ENCODE data around the gene ALPI. TPM values are rescaled to one million over a fixed set of nuclear protein-coding genes. Genes with fewer than 3 reads are reported as not detected.

The ALPI gene
- total RNA-seq, 1 experiment from 2014 or later, result not detected

DNA sequence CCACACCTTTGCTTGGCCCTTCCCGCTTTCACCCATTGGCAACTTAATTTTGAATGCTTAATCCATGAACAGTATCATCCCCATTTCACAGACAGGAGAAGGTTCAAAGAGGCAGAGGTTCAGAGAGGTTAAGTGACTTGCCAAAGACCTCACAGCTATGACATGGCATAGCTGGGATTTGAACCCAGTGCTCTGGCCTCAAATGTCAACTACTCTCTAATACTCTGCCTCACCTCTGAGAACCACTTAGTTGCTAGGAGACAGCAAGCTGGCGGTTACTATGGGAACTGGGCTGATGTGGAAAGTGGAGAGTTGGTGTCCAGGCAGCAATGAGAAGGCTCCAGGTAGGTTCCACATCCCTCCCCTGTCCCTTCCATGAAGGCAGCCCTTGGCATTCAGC, 48.5 kb downstream of the ALPI start:
- Histone ChIP-seq H3K9ac (ENCODE audit: low read length) (no peak overlapping the region), H3K4me2 (ENCODE audit: low read length) (no peak overlapping the region), H3K9me2 (replicated peaks; ENCODE audit: low read length) (no peaks in the 10 kb centered on the region), H2AFZ (ENCODE audit: low read length) (no peak overlapping the region), H3K27me3 (ENCODE audit: low read length) (peaks cover 23% of the 10 kb centered on the region), H3K4me3 (ENCODE audit: low read length) (no peak overlapping the region), H3K79me2 (ENCODE audit: low read length) (no peaks in the 10 kb centered on the region), H3K36me3 (ENCODE audit: low read depth, low read length) (no peaks in the 10 kb centered on the region), H3K9me3 (ENCODE audit: low read length) (no peaks in the 10 kb centered on the region), H3K27ac (ENCODE audit: low read length) (no peak overlapping the region), H3F3A (ENCODE audit: low read length, unreplicated experiment) (no peaks in the 10 kb centered on the region), H4K20me1 (ENCODE audit: low read length) (no peaks in the 10 kb centered on the region), H3K4me1 (ENCODE audit: insufficient read depth, low read length) (no peaks in the 10 kb centered on the region)
- BruUV-seq (replicated peaks), result no TSS peak
- ChIA-PET POLR2A (ENCODE audit: unreplicated experiment) (no interaction called here), CTCF (no interaction called here)
- DNase-seq (no peak), ATAC-seq (no peak)
- intact Hi-C loops (cut with micrococcal nuclease), result no loop called here
- TF ChIP-seq, protein P1, sequence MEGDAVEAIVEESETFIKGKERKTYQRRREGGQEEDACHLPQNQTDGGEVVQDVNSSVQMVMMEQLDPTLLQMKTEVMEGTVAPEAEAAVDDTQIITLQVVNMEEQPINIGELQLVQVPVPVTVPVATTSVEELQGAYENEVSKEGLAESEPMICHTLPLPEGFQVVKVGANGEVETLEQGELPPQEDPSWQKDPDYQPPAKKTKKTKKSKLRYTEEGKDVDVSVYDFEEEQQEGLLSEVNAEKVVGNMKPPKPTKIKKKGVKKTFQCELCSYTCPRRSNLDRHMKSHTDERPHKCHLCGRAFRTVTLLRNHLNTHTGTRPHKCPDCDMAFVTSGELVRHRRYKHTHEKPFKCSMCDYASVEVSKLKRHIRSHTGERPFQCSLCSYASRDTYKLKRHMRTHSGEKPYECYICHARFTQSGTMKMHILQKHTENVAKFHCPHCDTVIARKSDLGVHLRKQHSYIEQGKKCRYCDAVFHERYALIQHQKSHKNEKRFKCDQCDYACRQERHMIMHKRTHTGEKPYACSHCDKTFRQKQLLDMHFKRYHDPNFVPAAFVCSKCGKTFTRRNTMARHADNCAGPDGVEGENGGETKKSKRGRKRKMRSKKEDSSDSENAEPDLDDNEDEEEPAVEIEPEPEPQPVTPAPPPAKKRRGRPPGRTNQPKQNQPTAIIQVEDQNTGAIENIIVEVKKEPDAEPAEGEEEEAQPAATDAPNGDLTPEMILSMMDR (conservative IDR thresholded peaks at IDR 0.05; ENCODE audit: low read depth, low read length), result no peak
- no peak for TF ChIP-seq EZH2phosphoT487 (IDR thresholded peaks at IDR 0.05; ENCODE audit: borderline replicate concordance, low read length)
- TF ChIP-seq EZH2 (IDR thresholded peaks at IDR 0.05; ENCODE audit: low read length, unreplicated experiment), result no peak

DNA sequence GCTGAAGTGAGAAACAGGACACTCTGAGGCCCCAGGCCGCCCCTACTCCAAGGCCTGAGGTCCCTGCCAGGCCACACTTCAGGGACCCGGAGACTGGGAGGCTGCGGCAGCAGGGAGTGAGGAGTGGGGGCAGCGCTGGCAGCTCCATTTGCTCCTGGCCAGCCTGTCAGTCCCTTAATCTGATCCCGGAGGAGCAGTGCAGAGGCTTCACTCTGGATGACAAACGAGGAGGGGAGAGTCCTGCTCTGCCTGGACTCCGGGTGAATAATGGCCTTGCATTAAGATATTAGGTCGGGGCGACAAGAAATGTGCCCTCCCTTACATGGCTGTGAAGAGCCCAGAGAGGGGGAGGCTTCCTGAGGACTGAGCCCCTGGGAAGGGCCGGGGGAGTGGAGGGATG, 49.9 kb downstream of the ALPI start:
- no peak overlapping the region for H3K4me2 ChIP-seq (ENCODE audit: low read length)
- no peaks in the 10 kb centered on the region for H3K79me2 ChIP-seq (ENCODE audit: low read length)
- H4K20me1 ChIP-seq (ENCODE audit: low read length), result no peaks in the 10 kb centered on the region
- no peaks in the 10 kb centered on the region for H3K4me1 ChIP-seq (ENCODE audit: insufficient read depth, low read length)
- ChIA-PET CTCF (no interaction called here), POLR2A (ENCODE audit: unreplicated experiment) (no interaction called here)
- intact Hi-C loops (cut with micrococcal nuclease), result no loop called here
- peaks cover 23% of the 10 kb centered on the region for H3K27me3 ChIP-seq (ENCODE audit: low read length)
- TF ChIP-seq EZH2 (IDR thresholded peaks at IDR 0.05; ENCODE audit: low read length, unreplicated experiment), result no peak
- no peak for TF ChIP-seq EZH2phosphoT487 (IDR thresholded peaks at IDR 0.05; ENCODE audit: borderline replicate concordance, low read length)
- TF ChIP-seq, protein P1 (conservative IDR thresholded peaks at IDR 0.05; ENCODE audit: low read depth, low read length), result no peak
- H3K9me3 ChIP-seq (ENCODE audit: low read length), result no peaks in the 10 kb centered on the region
- ATAC-seq (no peak), DNase-seq (no peak)
- no peak overlapping the region for H3K9ac ChIP-seq (ENCODE audit: low read length)
- H3K27ac ChIP-seq (ENCODE audit: low read length), result no peak overlapping the region
- no peaks in the 10 kb centered on the region for H3F3A ChIP-seq (ENCODE audit: low read length, unreplicated experiment)
- H3K9me2 ChIP-seq (replicated peaks; ENCODE audit: low read length), result no peaks in the 10 kb centered on the region
- H2AFZ ChIP-seq (ENCODE audit: low read length), result no peak overlapping the region
- BruUV-seq (replicated peaks), result no TSS peak
- no peak overlapping the region for H3K4me3 ChIP-seq (ENCODE audit: low read length)
- no peaks in the 10 kb centered on the region for H3K36me3 ChIP-seq (ENCODE audit: low read depth, low read length)

DNA sequence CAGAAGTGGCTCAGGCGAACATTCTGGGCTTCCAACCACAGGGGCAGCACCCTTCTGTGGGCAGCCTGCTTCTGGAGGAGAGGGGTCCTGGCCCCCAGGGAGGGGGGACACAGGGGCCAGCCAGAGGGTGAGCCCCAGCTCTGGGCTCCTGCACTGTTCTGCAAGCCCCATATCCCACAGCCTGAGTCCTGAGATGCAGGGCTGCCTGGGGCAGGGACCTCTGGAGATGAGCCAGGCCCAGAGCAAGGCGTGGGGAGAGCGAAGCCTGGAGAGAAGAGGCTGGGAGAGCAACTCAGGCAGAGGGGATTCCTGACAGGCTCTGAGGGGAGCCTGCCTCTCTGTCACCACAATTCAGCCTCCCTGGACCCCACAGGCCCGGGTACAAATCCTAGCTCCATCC, 50.8 kb downstream of the ALPI start:
- H3F3A ChIP-seq (ENCODE audit: low read length, unreplicated experiment), result no peaks in the 10 kb centered on the region
- H3K9me2 ChIP-seq (replicated peaks; ENCODE audit: low read length), result no peaks in the 10 kb centered on the region
- intact Hi-C loops (cut with micrococcal nuclease), result no loop called here
- no peaks in the 10 kb centered on the region for H3K79me2 ChIP-seq (ENCODE audit: low read length)
- no peak for TF ChIP-seq EZH2 (IDR thresholded peaks at IDR 0.05; ENCODE audit: low read length, unreplicated experiment)
- TF ChIP-seq, protein P1 (conservative IDR thresholded peaks at IDR 0.05; ENCODE audit: low read depth, low read length), result no peak
- TF ChIP-seq EZH2phosphoT487 (IDR thresholded peaks at IDR 0.05; ENCODE audit: borderline replicate concordance, low read length), result no peak
- no peak overlapping the region for H2AFZ ChIP-seq (ENCODE audit: low read length)
- no peaks in the 10 kb centered on the region for H3K4me1 ChIP-seq (ENCODE audit: insufficient read depth, low read length)
- no peaks in the 10 kb centered on the region for H3K36me3 ChIP-seq (ENCODE audit: low read depth, low read length)
- no peak overlapping the region for H3K9ac ChIP-seq (ENCODE audit: low read length)
- H3K9me3 ChIP-seq (ENCODE audit: low read length), result no peaks in the 10 kb centered on the region
- no peak overlapping the region for H3K4me3 ChIP-seq (ENCODE audit: low read length)
- no peaks in the 10 kb centered on the region for H4K20me1 ChIP-seq (ENCODE audit: low read length)
- H3K4me2 ChIP-seq (ENCODE audit: low read length), result no peak overlapping the region
- BruUV-seq (replicated peaks), result no TSS peak
- no peak for DNase-seq
- ChIA-PET CTCF (no interaction called here), POLR2A (ENCODE audit: unreplicated experiment) (no interaction called here)
- H3K27me3 ChIP-seq (ENCODE audit: low read length), result peaks cover 23% of the 10 kb centered on the region
- no peak overlapping the region for H3K27ac ChIP-seq (ENCODE audit: low read length)
- ATAC-seq, result no peak
